Large intestine (tissue), 3 donors: ENCODE data around the gene C1QL2. TPM values are rescaled to one million over a fixed set of nuclear protein-coding genes. Genes with fewer than 3 reads are reported as not detected.

ENCODE experiments used
- DNase-seq, 2 donors: peaks; one replicate each; pipeline versions ENCODE4 v3.0.0 to v3.0.0-alpha.2; 2013
- H3K27ac ChIP-seq: one replicate; pipeline ENCODE4 v1.5.1; 2013; ENCODE audit warnings: low read length
- H3K27me3 ChIP-seq: 2 replicates; pipeline ENCODE4 v1.6.1; 2013; ENCODE audit warnings: low read length; ENCODE audit not compliant: control insufficient read depth, insufficient read depth
- H3K36me3 ChIP-seq: 2 replicates; pipeline ENCODE4 v1.6.1; 2013; ENCODE audit warnings: low read length; ENCODE audit not compliant: control insufficient read depth, insufficient read depth
- H3K4me1 ChIP-seq: one replicate; pipeline ENCODE4 v1.6.1; 2013; ENCODE audit warnings: low read length; ENCODE audit not compliant: control insufficient read depth, insufficient read depth
- H3K4me3 ChIP-seq: one replicate; pipeline ENCODE4 v1.5.1; 2013; ENCODE audit warnings: low read length
- H3K9me3 ChIP-seq: one replicate; pipeline ENCODE4 v1.6.1; 2013; ENCODE audit warnings: mild to moderate bottlenecking, low read depth, low read length, moderate library complexity; ENCODE audit not compliant: control insufficient read depth
- WGBS: methylation state at CpG from one replicate; pipeline ENCODE4 v1.1.5; 2013; ENCODE audit warnings: low lambda C conversion rate; ENCODE audit not compliant: insufficient coverage; 5-methylcytosine and 5-hydroxymethylcytosine counted together
- polyA plus RNA-seq: library from polyadenylated mRNA; unstranded; fragments of 120-200 nt; gene quantifications from one replicate; pipeline ENCODE4 v1.2.1, GENCODE V29; 2013

C1QL2 gene
- polyA plus RNA-seq, 1 donor, result 0.18 TPM

GRCh38 chr2:119117891-119118882 lies 40.4 kb downstream of the C1QL2 start:
- no peak for DNase-seq
- no peaks in the 10 kb centered on the region for H3K36me3 ChIP-seq
- no peak overlapping the region for H3K27ac ChIP-seq
- H3K27me3 ChIP-seq, result peaks cover 18% of the 10 kb centered on the region
- no peaks in the 10 kb centered on the region for H3K9me3 ChIP-seq
- H3K4me3 ChIP-seq, result no peak overlapping the region
- WGBS, result no CpG with 5 or more reads among the region's 9 CpGs
- no peaks in the 10 kb centered on the region for H3K4me1 ChIP-seq

- 100% methylated on average over 1 of the region's 7 CpGs for WGBS
- Histone ChIP-seq H3K36me3 (no peaks in the 10 kb centered on the region), H3K27ac (no peak overlapping the region), H3K4me3 (no peak overlapping the region), H3K4me1 (no peaks in the 10 kb centered on the region), H3K9me3 (no peaks in the 10 kb centered on the region), H3K27me3 (peaks cover 18% of the 10 kb centered on the region)
- DNase-seq, result no peak
These were observed 41.1 kb downstream of the C1QL2 start for GRCh38 chr2:119117408-119117807.

- peaks cover 18% of the 10 kb centered on the region for H3K27me3 ChIP-seq
These were observed 41.9 kb downstream of the C1QL2 start for GRCh38 chr2:119116411-119117295.

DNA sequence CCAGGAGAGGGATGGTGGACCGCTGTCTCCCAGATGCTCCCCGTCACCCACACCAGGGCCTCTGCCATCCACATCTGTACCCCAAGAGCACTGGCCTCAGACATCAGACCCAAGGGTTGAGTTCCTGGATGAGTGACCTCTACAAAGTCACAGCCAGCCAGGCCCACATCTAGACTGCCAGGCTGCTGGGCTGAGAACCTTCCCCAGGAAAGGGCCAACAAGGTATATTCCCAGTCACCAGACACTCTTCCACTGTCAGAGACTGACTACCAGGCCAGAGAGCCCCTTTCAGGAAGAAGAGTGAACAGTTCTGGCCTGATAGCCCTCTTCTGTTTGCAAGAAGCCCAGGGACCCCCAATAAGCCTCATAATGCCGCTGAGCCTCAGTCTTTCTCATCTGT lies 44.3 kb downstream of the C1QL2 start:
- 100% methylated on average over 1 of the region's 3 CpGs for WGBS
- H3K9me3 ChIP-seq, result peaks cover 5% of the 10 kb centered on the region

More at GRCh38 chr2:119116411-119117295, 41.9 kb downstream of the C1QL2 start:
- H3K27ac ChIP-seq, result no peak overlapping the region
- no peaks in the 10 kb centered on the region for H3K9me3 ChIP-seq
- WGBS, result 47% methylated on average over 2 of the region's 10 CpGs
- no peak overlapping the region for H3K4me3 ChIP-seq
- H3K4me1 ChIP-seq, result no peaks in the 10 kb centered on the region
- H3K36me3 ChIP-seq, result no peaks in the 10 kb centered on the region
- DNase-seq, result no peak

DNA sequence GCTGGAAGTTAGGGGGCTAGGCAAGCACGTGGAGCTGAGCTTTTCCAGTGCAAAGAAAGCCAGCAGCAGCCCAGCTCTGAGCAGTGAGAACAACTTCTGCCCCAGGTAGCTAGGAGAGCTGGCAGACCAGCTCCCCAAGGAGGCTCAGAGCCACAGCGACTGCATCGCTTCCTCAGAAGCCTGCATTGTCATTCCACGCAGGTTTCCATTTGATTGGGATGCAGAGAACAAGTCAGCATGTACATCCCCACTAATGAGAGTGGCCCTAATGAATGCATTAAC lies 45.1 kb downstream of the C1QL2 start:
- H3K27me3 ChIP-seq, result no peaks in the 10 kb centered on the region
- H3K9me3 ChIP-seq, result peaks cover 5% of the 10 kb centered on the region
- WGBS, result no CpG with 5 or more reads among the region's 4 CpGs
- H3K27ac ChIP-seq, result no peak overlapping the region
- DNase-seq, result no peak
- no peaks in the 10 kb centered on the region for H3K36me3 ChIP-seq
- H3K4me1 ChIP-seq, result no peaks in the 10 kb centered on the region
- no peak overlapping the region for H3K4me3 ChIP-seq

More for the DNA sequence above, 44.3 kb downstream of the C1QL2 start:
- H3K4me1 ChIP-seq, result no peaks in the 10 kb centered on the region
- H3K4me3 ChIP-seq, result no peak overlapping the region
- no peak overlapping the region for H3K27ac ChIP-seq
- H3K36me3 ChIP-seq, result no peaks in the 10 kb centered on the region
- peaks cover 5% of the 10 kb centered on the region for H3K27me3 ChIP-seq
- DNase-seq, result no peak

DNA sequence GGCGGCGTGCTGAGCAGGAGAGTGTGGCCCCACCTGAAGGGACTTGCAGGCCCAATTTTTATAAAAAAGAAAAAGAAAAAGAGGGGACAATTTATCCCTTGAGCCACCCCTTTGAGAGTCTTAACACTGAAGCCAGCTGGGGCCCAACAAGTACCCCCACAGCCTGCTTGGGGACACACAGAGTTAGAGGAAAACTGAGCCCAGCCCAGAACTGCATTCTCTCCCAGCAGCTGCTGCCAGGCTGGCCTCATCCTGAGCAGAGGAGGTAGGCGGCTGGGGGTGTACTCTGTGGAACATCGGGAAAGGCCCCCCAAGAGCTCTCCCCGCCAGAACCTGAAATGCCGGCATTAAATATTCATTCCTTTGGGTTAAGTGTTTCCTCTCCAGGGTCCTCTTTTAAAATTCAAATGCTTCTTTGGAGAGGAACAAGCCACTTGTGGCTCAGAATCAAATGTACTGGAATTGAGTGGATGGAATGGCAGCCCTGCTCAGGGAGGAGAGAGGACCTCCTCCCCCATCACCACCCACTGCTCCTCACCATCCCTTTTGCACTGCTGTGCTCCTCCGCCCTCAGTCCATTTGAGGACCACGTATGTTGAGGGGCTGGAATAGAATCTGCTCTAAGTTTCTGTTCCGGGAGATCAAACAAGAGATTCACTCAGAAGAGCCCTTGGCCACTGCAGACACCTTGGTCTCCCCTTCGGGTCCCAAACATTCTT lies 45.6 kb downstream of the C1QL2 start:
- no peak for DNase-seq
- H3K9me3 ChIP-seq, result peaks cover 5% of the 10 kb centered on the region
- no peak overlapping the region for H3K27ac ChIP-seq
- no peaks in the 10 kb centered on the region for H3K4me1 ChIP-seq
- H3K27me3 ChIP-seq, result no peaks in the 10 kb centered on the region
- H3K36me3 ChIP-seq, result no peaks in the 10 kb centered on the region
- H3K4me3 ChIP-seq, result no peak overlapping the region
- no CpG with 5 or more reads among the region's 10 CpGs for WGBS

- Histone ChIP-seq H3K4me1 (no peaks in the 10 kb centered on the region), H3K36me3 (no peaks in the 10 kb centered on the region), H3K4me3 (no peak overlapping the region), H3K27me3 (no peaks in the 10 kb centered on the region), H3K9me3 (peaks cover 5% of the 10 kb centered on the region), H3K27ac (no peak overlapping the region)
- no peak for DNase-seq
- WGBS, result no CpG with 5 or more reads among the region's 3 CpGs
These were observed 46.3 kb downstream of the C1QL2 start for GRCh38 chr2:119112230-119112629.

DNA sequence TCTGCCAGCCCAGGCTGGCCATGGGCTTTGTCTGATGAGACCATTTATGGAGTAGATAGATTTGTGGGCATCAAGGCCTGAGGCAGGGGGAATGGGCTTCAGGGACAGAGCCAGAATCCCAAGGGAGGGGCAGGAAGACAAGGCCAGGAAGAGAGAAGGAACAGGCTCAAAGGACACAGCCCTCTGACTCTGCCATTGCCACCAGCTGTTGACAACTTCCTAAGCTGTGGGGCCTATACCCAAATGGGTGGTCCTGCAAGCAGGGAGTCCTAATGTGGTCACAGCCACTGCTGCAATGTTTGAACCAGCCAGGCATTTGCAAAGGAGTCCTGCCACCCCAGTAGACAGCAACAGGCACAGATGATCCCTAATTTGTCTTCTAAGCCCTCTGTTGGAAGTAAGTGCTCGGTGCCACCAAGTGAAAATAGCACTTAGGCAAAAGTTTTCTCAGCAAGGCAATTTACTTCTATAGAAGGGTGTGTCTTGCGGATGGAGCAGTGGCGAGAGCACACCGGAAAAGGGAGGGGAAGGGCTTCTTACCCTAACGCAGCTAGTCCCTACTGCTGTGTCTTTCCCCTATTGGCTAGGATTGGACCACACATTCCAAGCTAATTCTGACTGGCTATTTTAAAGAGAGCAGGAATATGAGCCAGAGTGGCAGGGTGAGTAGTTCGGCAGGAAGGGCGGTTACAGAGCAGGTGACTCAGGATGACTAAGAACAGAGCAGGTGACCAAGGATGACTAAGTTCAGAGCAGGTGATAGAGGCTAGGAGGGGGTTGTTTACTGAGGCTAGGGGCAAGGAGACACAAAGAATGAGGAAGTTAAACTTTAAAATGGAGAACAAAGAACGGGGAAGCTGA lies 47.2 kb downstream of the C1QL2 start:
- Histone ChIP-seq H3K4me3 (no peak overlapping the region), H3K27me3 (no peaks in the 10 kb centered on the region), H3K36me3 (no peaks in the 10 kb centered on the region), H3K4me1 (no peaks in the 10 kb centered on the region), H3K27ac (no peak overlapping the region), H3K9me3 (peaks cover 5% of the 10 kb centered on the region)
- WGBS, result 20% methylated on average over 1 of the region's 8 CpGs
- no peak for DNase-seq

- no peaks in the 10 kb centered on the region for H3K27me3 ChIP-seq
- H3K4me3 ChIP-seq, result no peak overlapping the region
- no peak overlapping the region for H3K27ac ChIP-seq
- H3K4me1 ChIP-seq, result no peaks in the 10 kb centered on the region
- peaks cover 5% of the 10 kb centered on the region for H3K9me3 ChIP-seq
- no peaks in the 10 kb centered on the region for H3K36me3 ChIP-seq
- no CpG with 5 or more reads among the region's 3 CpGs for WGBS
- no peak for DNase-seq
These were observed 48.7 kb downstream of the C1QL2 start for GRCh38 chr2:119109866-119110265.
